Neural cell (in vitro differentiated cells): ENCODE measurements around the gene WWC2. TPM values are rescaled to one million over a fixed set of nuclear protein-coding genes. Genes with fewer than 3 reads are reported as not detected.
A peak's percentile ranks its signal among the peaks of the same experiment; 100 is the strongest.

ENCODE experiments used
- H2AFZ ChIP-seq: fragments of 200-600, 300-800 bp; sonication (generic), shearing (Covaris generic); 2 replicates; pipeline ENCODE4 v1.6.0; 2014; ENCODE audit warnings: low read depth, mild to moderate bottlenecking, antibody characterized with exemption, low read length, moderate library complexity
- H3F3A ChIP-seq: fragments of 200-600 bp; shearing (Covaris generic); 2 replicates; pipeline ENCODE4 v1.6.1; 2016; ENCODE audit warnings: mild to moderate bottlenecking, moderate library complexity, mixed read lengths, antibody characterized with exemption, low read length; ENCODE audit not compliant: insufficient read depth, poor library complexity, severe bottlenecking
- H3K27ac ChIP-seq: fragments of 200-600, 300-800 bp; sonication (generic), shearing (Covaris generic); 2 replicates; pipeline ENCODE4 v1.5.1; 2014; ENCODE audit warnings: mild to moderate bottlenecking, low read length, moderate library complexity
- H3K27me3 ChIP-seq: fragments of 300-800, 200-600 bp; sonication (generic), shearing (Covaris generic); 2 replicates; pipeline ENCODE4 v1.6.0; 2014; ENCODE audit warnings: mild to moderate bottlenecking, low read depth, low read length, moderate library complexity; ENCODE audit not compliant: insufficient read depth
- H3K36me3 ChIP-seq: fragments of 300-800, 200-600 bp; sonication (generic), shearing (Covaris generic); 2 replicates; pipeline ENCODE4 v1.5.1; 2014; ENCODE audit warnings: mild to moderate bottlenecking, antibody characterized with exemption, low read length, moderate library complexity; ENCODE audit not compliant: insufficient read depth
- H3K4me2 ChIP-seq: fragments of 300-800, 200-600 bp; sonication (generic), shearing (Covaris generic); 2 replicates; pipeline ENCODE4 v1.6.0; 2014; ENCODE audit warnings: mild to moderate bottlenecking, low read length
- H3K4me3 ChIP-seq: fragments of 300-800, 200-600 bp; sonication (generic), shearing (Covaris generic); 2 replicates; pipeline ENCODE4 v1.5.1; 2014; ENCODE audit warnings: mild to moderate bottlenecking, low read length, moderate library complexity
- H3K79me2 ChIP-seq: fragments of 200-600 bp; shearing (Covaris generic); replicated peaks from 2 replicates; pipeline ENCODE4 v1.6.0; 2014; ENCODE audit warnings: mild to moderate bottlenecking, low read length, moderate library complexity; ENCODE audit not compliant: insufficient read depth
- H3K9ac ChIP-seq: fragments of 300-800, 200-600 bp; sonication (generic), shearing (Covaris generic); 2 replicates; pipeline ENCODE4 v1.6.1; 2016; ENCODE audit warnings: mild to moderate bottlenecking, low read length, mixed read lengths
- H3K9me2 ChIP-seq: fragments of 200-600 bp; shearing (Covaris generic); 2 replicates; pipeline ENCODE4 v1.6.1; 2016; ENCODE audit warnings: mild to moderate bottlenecking, low read length, mixed read lengths; ENCODE audit not compliant: insufficient read depth
- H3K9me3 ChIP-seq: fragments of 200-600, 300-800 bp; sonication (generic), shearing (Covaris generic); 2 replicates; pipeline ENCODE4 v1.6.1; 2016; ENCODE audit warnings: mild to moderate bottlenecking, mixed run types, low read length, moderate library complexity, mixed read lengths
- H4K20me1 ChIP-seq: fragments of 200-600 bp; shearing (Covaris generic); 2 replicates; pipeline ENCODE4 v1.6.1; 2016; ENCODE audit warnings: mild to moderate bottlenecking, mixed run types; ENCODE audit not compliant: insufficient read depth
- CTCF ChIP-seq: fragments of 450-650 bp; IDR thresholded peaks from 2 replicates; pipeline ENCODE4 v1.5.1; 2014; ENCODE audit warnings: antibody characterized with exemption, mild to moderate bottlenecking, moderate library complexity; ENCODE audit not compliant: poor library complexity, severe bottlenecking
- EP300 ChIP-seq: fragments of 450-650 bp; conservative IDR thresholded peaks from 2 replicates; pipeline ENCODE4 v1.6.1; 2014; ENCODE audit warnings: antibody characterized with exemption, mild to moderate bottlenecking, moderate library complexity; ENCODE audit not compliant: poor library complexity, severe bottlenecking
- EZH2 ChIP-seq: fragments of 200-600, 300-800 bp; shearing (Covaris generic), sonication (generic); IDR thresholded peaks from 2 replicates; pipeline ENCODE4 v1.6.1; 2014; ENCODE audit warnings: antibody characterized with exemption, low read length, borderline replicate concordance, mild to moderate bottlenecking; ENCODE audit not compliant: insufficient read depth, poor library complexity, severe bottlenecking
- MXI1 ChIP-seq: fragments of 450-650 bp; conservative IDR thresholded peaks from 2 replicates; pipeline ENCODE4 v1.6.1; 2014; ENCODE audit warnings: antibody characterized with exemption, mild to moderate bottlenecking; ENCODE audit not compliant: poor library complexity, severe bottlenecking
- POLR2AphosphoS5 ChIP-seq: IDR thresholded peaks from 2 replicates; pipeline ENCODE4 v1.6.1; 2012
- RAD21 ChIP-seq: fragments of 450-650 bp; conservative IDR thresholded peaks from 2 replicates; pipeline ENCODE4 v1.6.1; 2014; ENCODE audit warnings: antibody characterized with exemption, mild to moderate bottlenecking, moderate library complexity
- REST ChIP-seq: IDR thresholded peaks from 2 replicates; pipeline ENCODE4 v1.6.1; 2012; ENCODE audit warnings: borderline replicate concordance
- SMC3 ChIP-seq: fragments of 450-650 bp; conservative IDR thresholded peaks from 2 replicates; pipeline ENCODE4 v1.6.1; 2014; ENCODE audit warnings: antibody characterized with exemption, mild to moderate bottlenecking, moderate library complexity; ENCODE audit not compliant: poor library complexity
- TAF1 ChIP-seq: IDR thresholded peaks from 2 replicates; pipeline ENCODE4 v1.6.1; 2012; ENCODE audit warnings: low read depth
- polyA plus RNA-seq: library from polyadenylated mRNA; depleted of rRNA; stranded (reverse); fragments of >200 nt; gene quantifications from 2 replicates; pipeline ENCODE4 v1.2.3, GENCODE V29; 2014

The WWC2 gene
- polyA plus RNA-seq, 1 donor from 2014 or later, result 5.7 TPM

- H3K27me3 ChIP-seq, result peaks cover 29% of the 10 kb centered on the region
- no peaks in the 10 kb centered on the region for H3K9me3 ChIP-seq
- peak overlapping the region; percentile 80 for H3K4me3 ChIP-seq
- peaks cover 23% of the 10 kb centered on the region for H3K79me2 ChIP-seq
- H3K4me2 ChIP-seq, result peak overlapping the region; percentile 19
- no peak overlapping the region for H3K9ac ChIP-seq
- H3K36me3 ChIP-seq, result no peaks in the 10 kb centered on the region
- H4K20me1 ChIP-seq, result no peaks in the 10 kb centered on the region
- TF ChIP-seq EZH2, result no peak
- no peak for TF ChIP-seq RAD21
- TF ChIP-seq SMC3, result no peak
- no peak for TF ChIP-seq MXI1
- no peak for TF ChIP-seq REST
- TF ChIP-seq EP300, result no peak
- no peak for TF ChIP-seq CTCF
- no peak for TF ChIP-seq TAF1
- no peak for TF ChIP-seq POLR2AphosphoS5
- H3K27ac ChIP-seq, result no peak overlapping the region
- no peaks in the 10 kb centered on the region for H3K9me2 ChIP-seq
- no peak overlapping the region for H2AFZ ChIP-seq
- no peaks in the 10 kb centered on the region for H3F3A ChIP-seq
These were observed 1.2 kb downstream of the WWC2 start for GRCh38 chr4:183100298-183100599.

DNA sequence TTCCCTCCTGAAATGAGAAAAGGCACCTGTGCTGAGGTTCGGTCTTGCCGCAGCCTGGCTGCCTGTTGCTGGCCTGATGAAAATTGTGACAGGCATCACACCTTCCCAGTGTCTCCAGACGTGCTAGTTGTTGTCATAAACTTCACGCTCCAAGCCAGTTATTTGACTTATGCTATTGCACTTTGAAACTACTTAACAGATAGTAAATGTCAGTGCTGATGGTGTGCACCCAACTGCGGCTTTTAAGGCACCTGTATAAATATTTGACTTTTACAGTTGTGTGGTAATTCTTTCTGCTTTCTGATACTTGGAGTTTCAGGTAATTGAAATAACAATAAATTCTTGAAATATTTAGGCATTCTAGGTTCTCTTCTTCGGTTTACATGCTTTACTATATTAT, 1.8 kb downstream of the WWC2 start:
- no peaks in the 10 kb centered on the region for H3K36me3 ChIP-seq
- no peak overlapping the region for H2AFZ ChIP-seq
- H3K27ac ChIP-seq, result no peak overlapping the region
- peak overlapping the region; percentile 80 for H3K4me3 ChIP-seq
- H3K4me2 ChIP-seq, result no peak overlapping the region
- TF ChIP-seq EZH2, result no peak
- H3K9ac ChIP-seq, result no peak overlapping the region
- H3K27me3 ChIP-seq, result peaks cover 26% of the 10 kb centered on the region
- H3K9me3 ChIP-seq, result no peaks in the 10 kb centered on the region
- H3F3A ChIP-seq, result no peaks in the 10 kb centered on the region
- no peaks in the 10 kb centered on the region for H4K20me1 ChIP-seq
- H3K79me2 ChIP-seq, result peaks cover 23% of the 10 kb centered on the region
- no peaks in the 10 kb centered on the region for H3K9me2 ChIP-seq

DNA sequence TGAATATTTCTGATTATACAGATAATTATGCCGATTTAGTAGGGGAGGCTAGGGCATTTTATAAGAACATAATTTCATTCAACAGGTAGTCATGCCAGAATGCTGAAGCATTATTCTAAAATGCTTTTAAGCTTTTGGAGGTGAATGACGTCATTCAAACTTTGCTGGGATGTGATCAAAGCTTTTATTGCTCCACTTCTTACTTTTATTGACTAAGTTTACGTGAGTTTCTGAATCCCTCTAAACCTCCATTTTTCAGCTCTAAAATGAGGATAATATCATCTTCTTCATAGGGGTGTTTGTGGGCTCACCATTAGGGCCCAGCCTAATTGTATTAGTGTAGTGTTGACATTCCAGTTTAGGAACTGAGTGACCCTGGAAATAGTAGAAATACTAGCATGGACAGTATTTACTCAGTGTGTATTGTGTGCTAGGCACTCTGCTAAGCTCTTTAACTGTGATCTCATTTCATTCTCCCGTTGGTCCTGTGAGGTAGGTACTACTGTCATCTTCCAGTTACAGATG, 3.0 kb downstream of the WWC2 start:
- H3K9me3 ChIP-seq, result no peaks in the 10 kb centered on the region
- H3K4me3 ChIP-seq, result no peak overlapping the region
- no peak overlapping the region for H3K27ac ChIP-seq
- TF ChIP-seq EP300 (no peak), REST (no peak), MXI1 (no peak), TAF1 (no peak), EZH2 (no peak), SMC3 (no peak), CTCF (no peak), RAD21 (no peak), POLR2AphosphoS5 (no peak)
- peaks cover 23% of the 10 kb centered on the region for H3K79me2 ChIP-seq
- H2AFZ ChIP-seq, result no peak overlapping the region
- peaks cover 18% of the 10 kb centered on the region for H3K27me3 ChIP-seq
- H3K36me3 ChIP-seq, result no peaks in the 10 kb centered on the region
- no peaks in the 10 kb centered on the region for H4K20me1 ChIP-seq
- no peak overlapping the region for H3K4me2 ChIP-seq
- no peaks in the 10 kb centered on the region for H3F3A ChIP-seq
- H3K9ac ChIP-seq, result no peak overlapping the region
- no peaks in the 10 kb centered on the region for H3K9me2 ChIP-seq
